GM18519 (cell line): ENCODE results near the gene NOTCH1.

Experiments
- ATAC-seq: cut with Tn5 transposase; IDR thresholded peaks from one replicate; pipeline ENCODE4 v1.9.1; 2021; ENCODE audit warnings: mild to moderate bottlenecking, moderate library complexity; ENCODE audit not compliant: unreplicated experiment, low FRiP score

The NOTCH1 gene

GRCh38 chr9:136522314-136523237 lies 23.3 kb downstream of the NOTCH1 start:
- ATAC-seq, result no peak

- ATAC-seq, result no peak
These were observed 24.3 kb downstream of the NOTCH1 start for GRCh38 chr9:136521537-136521936.

GRCh38 chr9:136520053-136520540 lies 25.8 kb downstream of the NOTCH1 start:
- ATAC-seq, result no peak

GRCh38 chr9:136519263-136520052 lies 26.4 kb downstream of the NOTCH1 start:
- no peak for ATAC-seq

DNA sequence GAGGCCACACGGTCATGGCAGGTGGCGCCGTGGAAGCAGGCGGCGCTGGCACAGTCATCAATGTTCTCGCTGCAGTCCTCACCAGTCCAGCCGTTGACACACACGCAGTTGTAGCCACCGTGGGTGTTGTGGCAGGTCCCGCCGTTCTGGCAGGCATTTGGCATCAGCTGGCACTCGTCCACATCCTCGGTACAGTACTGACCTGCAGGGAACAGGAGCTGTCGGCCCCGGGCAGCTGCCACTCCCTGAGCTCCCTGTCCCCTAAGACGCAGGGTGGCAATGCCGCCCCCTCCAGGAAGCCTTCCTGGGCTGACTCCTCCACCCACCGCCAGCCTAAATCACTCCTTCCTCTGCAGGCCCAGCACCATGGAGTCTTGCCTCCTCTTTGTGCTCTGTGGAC lies 27.2 kb downstream of the NOTCH1 start:
- no peak for ATAC-seq

GRCh38 chr9:136517950-136518349 lies 27.9 kb downstream of the NOTCH1 start:
- ATAC-seq, result no peak

- ATAC-seq, result no peak
These were observed 28.7 kb downstream of the NOTCH1 start for GRCh38 chr9:136517012-136517743.

DNA sequence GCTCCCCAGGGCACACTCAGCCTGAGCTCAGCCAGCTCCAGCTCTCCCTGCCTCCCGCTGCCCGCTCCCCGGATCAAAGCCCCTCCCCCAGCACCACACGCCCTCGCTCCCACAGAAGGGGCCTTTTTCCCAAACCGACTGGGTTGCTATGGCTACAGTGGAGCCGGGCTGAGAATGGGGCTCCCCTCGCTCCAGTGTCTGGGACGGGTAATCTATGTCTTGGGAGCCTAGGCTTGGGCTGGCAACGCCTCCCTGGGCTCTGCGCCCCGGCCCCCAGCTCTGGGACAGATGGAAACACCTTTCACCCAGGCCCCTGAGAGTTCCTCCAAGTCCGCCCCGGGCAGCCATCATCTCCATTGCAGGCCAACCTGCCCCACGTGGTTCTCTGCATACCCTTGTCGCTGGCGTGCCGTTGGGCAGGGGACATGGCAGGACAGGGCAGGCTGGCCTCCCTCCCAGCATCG lies 29.6 kb downstream of the NOTCH1 start:
- no peak for ATAC-seq

DNA sequence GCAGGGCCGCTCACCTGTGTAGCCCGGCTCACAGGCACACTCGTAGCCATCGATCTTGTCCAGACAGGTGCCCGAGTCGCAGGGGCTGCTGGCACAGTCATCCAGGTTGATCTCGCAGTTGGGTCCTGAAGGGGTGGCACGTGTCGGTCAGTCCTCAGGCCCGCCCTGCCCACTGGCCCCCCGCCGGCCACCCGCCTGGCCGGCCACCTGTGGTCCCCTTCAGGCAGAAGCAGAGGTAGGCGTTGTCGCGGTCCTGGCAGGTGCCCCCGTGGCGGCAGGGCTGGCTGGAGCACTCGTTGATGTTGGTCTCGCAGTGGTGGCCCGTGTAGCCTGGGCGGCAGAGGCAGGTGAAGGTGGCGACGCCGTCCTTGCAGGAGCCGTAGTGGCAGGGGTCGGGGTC lies 30.6 kb downstream of the NOTCH1 start:
- ATAC-seq, result no peak

DNA sequence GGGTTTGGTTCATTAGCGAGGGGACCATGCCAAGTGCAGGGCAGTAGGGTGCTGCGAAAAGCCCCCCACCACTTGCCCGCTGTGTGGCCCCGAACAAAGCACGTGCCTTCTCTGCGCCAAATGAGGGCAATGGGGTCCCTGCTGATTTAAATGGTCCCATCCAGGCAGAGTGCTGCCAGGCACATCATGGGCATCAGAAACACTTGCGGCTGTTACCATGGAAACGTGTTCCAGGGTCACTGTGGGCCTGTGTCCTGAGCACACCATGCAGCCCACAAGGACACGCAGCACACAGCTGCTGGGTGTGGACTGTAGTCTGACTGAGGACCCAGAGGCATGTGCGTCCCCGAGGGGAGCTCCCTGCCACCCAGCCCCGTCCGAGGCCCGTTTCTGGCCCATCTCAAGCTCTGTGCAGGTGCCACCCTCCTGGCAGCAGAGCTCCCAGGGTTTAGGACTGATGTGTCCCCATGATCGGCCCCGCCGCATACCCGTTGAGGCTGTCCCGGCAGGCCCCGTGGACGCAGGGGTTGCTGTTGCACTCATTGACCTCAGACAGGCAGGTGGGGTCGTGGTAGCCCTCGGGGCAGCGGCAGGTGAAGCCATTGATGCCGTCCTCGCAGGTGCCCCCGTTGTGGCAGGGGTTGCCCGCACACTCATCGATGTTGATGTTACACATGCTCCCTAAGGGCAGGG lies 31.7 kb downstream of the NOTCH1 start:
- no peak for ATAC-seq

GRCh38 chr9:136513191-136513590 lies 32.7 kb downstream of the NOTCH1 start:
- no peak for ATAC-seq

DNA sequence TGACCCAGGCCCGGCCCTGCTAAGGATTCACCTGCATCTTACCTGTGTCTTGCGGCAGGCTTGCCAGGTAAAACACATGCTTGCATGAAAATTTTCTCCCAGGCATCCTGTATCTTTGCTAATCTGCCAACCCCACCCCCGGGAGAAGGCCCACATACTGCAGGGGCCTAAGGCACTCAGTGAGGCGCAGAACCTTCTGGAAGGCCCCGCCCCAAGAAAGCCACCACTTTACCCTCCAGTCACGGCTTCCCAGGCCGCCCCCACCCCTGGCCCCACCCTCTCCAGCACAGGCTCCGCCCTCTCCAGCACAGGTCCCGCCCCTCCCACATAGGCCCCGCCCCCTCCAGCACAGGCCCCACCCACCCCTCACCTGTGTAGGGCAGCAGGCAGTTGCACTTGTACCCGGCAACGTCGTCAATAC lies 33.2 kb downstream of the NOTCH1 start:
- no peak for ATAC-seq

DNA sequence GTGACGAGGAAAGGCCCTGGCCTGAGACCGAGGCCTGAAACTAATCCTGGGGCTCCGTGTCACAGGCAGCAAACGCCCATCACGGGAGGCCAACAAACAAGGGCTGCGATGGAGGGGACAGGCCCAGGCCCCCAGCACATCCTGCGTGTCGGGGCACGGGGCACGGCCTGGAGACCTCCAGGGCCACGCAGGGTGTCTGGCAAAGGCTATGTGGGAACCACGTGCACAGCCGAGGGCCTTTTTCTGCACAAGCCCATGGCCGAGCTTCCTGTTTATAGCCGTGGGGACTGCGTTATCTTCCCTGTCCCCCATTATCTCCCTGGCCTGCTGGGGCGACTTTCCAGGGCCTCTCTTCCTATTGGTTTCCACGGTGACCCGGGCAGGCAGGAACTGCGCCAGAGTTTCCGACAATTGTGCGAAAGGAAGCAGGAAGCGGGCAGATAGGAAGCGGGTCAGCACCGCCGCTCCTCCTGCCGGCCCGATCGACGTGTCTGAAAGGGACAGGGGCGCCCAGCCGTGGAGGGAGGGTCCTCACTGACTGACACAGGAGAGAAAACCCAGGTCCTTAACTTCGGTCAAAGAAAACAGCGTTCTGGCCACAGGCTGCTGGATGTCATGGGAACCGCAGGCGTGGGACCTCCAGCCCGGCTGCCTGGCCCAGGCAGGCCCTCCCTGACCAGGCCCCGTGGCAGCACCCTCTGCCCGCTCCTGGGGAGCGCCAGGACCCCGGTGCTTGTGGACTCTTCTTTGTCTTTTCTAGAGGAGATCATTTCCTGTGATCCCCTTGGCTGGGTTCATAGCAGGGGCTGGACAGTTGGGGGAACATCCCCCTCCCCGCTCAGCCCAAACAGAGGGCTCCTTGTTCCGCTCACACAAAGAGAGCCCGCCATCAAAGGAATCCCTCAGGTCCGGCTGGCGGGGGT lies 33.9 kb downstream of the NOTCH1 start:
- ATAC-seq, result no peak

DNA sequence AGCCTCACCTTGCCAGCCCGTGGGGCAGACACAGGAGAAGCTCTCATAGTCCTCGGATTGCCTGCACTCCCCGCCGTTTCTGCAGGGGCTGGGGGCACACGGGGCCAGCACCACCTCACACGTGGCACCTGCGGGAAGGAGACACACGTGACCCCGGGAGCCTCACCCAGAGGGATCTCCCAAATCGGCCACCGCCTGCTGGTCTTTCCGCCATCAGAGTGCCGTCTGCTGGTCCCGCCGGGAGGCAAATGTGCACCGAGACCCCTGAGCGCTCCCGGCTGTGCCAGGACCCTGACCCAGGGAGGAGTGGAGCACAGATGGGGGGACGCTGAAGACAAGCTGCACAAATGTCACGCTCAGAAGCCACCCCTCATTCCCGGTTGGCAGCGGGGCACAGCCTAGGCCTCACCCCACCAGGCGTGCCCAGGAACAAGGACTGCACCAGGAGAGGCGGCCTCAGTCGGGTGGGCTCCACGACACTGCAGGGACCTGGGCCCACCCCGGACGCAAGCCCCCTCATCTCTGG lies 34.6 kb downstream of the NOTCH1 start:
- ATAC-seq, result no peak

DNA sequence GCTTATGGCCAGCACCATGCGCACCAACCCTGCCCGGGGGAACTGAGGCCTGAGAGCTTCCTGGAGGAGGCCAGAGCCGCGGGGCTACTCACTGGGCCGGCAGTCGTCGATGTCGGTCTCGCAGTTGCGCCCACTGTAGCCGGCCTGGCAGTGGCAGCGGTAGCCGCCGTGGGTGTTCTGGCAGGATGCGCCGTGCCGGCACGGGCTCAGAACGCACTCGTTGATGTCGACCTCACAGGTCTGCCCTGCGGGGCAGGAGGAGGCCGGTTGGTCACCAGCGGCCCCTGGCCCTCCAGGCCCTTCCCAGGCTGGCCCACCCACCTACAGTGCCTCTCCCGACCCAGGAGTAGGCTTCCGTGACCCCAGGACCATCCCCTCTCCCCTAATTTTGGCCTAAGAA lies 35.3 kb downstream of the NOTCH1 start:
- no peak for ATAC-seq

- ATAC-seq, result no peak
These were observed 36.3 kb downstream of the NOTCH1 start for GRCh38 chr9:136509549-136509948.

DNA sequence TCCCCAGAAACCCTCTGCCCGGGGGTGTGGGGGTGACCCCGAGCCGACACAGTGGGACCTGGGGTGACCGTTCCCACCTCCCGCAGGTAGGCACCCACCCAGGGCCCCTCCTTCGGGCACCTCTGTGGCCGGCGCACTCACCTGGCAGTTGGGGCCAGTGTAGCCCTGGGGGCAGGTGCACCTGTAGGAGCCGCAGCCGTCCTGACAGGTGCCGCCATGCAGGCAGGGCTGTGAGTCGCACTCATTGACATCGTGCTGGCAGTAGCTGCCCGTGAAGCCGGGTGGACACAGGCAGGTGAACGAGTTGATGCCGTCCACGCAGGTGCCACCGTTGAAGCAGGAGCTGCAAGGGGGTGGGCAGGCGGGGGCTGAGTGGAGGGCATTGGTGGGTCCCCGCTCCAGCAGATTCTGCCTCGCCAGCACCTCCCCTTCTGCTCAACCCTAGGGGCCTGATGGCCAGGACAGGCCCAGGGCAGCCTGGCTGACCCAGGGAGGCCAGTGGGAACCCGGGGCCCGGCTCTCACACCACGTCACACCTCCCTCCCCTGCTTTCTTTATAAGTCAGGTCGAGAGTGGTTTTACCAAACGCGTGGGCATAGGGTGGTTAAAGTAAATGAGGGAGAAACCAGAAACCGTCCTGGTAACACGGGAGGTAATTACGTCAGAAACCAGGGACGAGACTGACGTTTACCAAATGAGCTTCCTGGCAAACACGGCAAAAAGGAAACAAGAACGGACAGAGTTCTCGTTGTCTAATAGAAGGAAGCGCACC lies 36.9 kb downstream of the NOTCH1 start:
- ATAC-seq, result no peak

DNA sequence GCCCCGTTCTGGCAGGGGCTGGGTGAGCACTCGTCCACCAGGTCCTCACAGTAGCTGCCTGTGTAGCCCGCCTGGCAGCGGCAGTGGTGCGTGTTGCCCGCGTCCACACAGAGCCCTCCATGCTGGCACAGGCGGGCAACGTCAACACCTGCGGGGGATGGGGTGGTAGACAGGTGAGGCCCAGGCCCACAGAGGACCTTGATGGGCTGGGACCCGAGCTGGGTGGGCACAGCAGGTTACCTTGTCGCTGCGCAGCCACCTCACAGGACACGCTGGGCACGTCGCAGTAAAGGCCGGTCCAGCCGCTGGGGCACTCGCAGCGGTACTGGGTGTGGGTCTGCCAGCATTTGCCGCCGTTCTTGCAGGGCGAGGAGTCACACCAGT lies 37.9 kb downstream of the NOTCH1 start:
- ATAC-seq, result no peak
